HFFc6 (cell line): ENCODE data around the gene COL17A1. TPM values are rescaled to one million over a fixed set of nuclear protein-coding genes. Genes with fewer than 3 reads are reported as not detected.

Experiments
- DNase-seq: peaks from one replicate; pipeline ENCODE4 v3.0.0-alpha.2; 2018
- H3K27ac Mint-ChIP-seq: 2 replicates; pipeline ENCODE4 v1.8.0; 2020; ENCODE audit warnings: mild to moderate bottlenecking, mixed read lengths
- H3K27me3 Mint-ChIP-seq: 2 replicates; pipeline ENCODE4 v1.8.0; 2021; ENCODE audit warnings: mild to moderate bottlenecking, moderate library complexity, mixed read lengths; ENCODE audit not compliant: insufficient read depth
- H3K36me3 Mint-ChIP-seq: 2 replicates; pipeline ENCODE4 v1.8.0; 2021; ENCODE audit warnings: low read depth, mixed read lengths
- H3K4me1 Mint-ChIP-seq: 2 replicates; pipeline ENCODE4 v1.8.0; 2020; ENCODE audit warnings: low read depth, mixed read lengths
- H3K4me3 Mint-ChIP-seq: 2 replicates; pipeline ENCODE4 v1.8.0; 2020; ENCODE audit warnings: mild to moderate bottlenecking, moderate library complexity, mixed read lengths
- H3K9me3 Mint-ChIP-seq: 2 replicates; pipeline ENCODE4 v1.8.0; 2020; ENCODE audit warnings: mild to moderate bottlenecking, mixed read lengths
- CTCF ChIP-seq: fragments of 200-600 bp; sonication (generic); IDR thresholded peaks from 2 replicates; pipeline ENCODE4 v1.5.0; 2021; ENCODE audit warnings: antibody characterized with exemption, mild to moderate bottlenecking
- total RNA-seq, 6 experiments: library from RNA; stranded (reverse); fragmentation: NEBNext Ultra II Directional; extraction: Animal tissue kit (Norgen Biotek cat#: 25700); gene quantifications; 2 replicates in 1 of 6; 3 replicates in 5 of 6; pipeline ENCODE4 v1.2.3, GENCODE V29; 2021

The COL17A1 gene
- total RNA-seq, 6 experiments from 2014 or later: 0.23 to 1.5 (median 0.66) TPM

GRCh38 chr10:104018471-104018870 is 67.2 kb downstream of the COL17A1 start:
- Mint-ChIP-seq H3K36me3 (peaks cover 32% of the 10 kb centered on the region), H3K4me1 (peaks cover 35% of the 10 kb centered on the region), H3K4me3 (no peak overlapping the region), H3K9me3 (no peaks in the 10 kb centered on the region), H3K27ac (no peak overlapping the region), H3K27me3 (no peaks in the 10 kb centered on the region)
- TF ChIP-seq CTCF: no peak
- no peak for DNase-seq

GRCh38 chr10:104016661-104017060 is 69.0 kb downstream of the COL17A1 start:
- Mint-ChIP-seq H3K9me3 (no peaks in the 10 kb centered on the region), H3K27me3 (no peaks in the 10 kb centered on the region), H3K4me3 (no peak overlapping the region), H3K4me1 (peaks cover 39% of the 10 kb centered on the region), H3K36me3 (peaks cover 22% of the 10 kb centered on the region), H3K27ac (no peak overlapping the region)
- no peak for DNase-seq
- no peak for TF ChIP-seq CTCF

GRCh38 chr10:104014176-104014575 is 71.5 kb downstream of the COL17A1 start:
- no peaks in the 10 kb centered on the region for H3K27me3 Mint-ChIP-seq
- TF ChIP-seq CTCF: no peak
- no peak overlapping the region for H3K4me3 Mint-ChIP-seq
- no peak for DNase-seq
- H3K4me1 Mint-ChIP-seq: peaks cover 15% of the 10 kb centered on the region
- no peak overlapping the region for H3K27ac Mint-ChIP-seq
- H3K36me3 Mint-ChIP-seq: peaks cover 2% of the 10 kb centered on the region
- no peaks in the 10 kb centered on the region for H3K9me3 Mint-ChIP-seq

GRCh38 chr10:104013489-104013888 is 72.2 kb downstream of the COL17A1 start:
- no peak for DNase-seq
- Mint-ChIP-seq H3K9me3 (no peaks in the 10 kb centered on the region), H3K27me3 (no peaks in the 10 kb centered on the region), H3K4me3 (no peak overlapping the region), H3K4me1 (peaks cover 15% of the 10 kb centered on the region), H3K27ac (no peak overlapping the region; the same call in 1 of the 2 replicates), H3K36me3 (no peaks in the 10 kb centered on the region)
- TF ChIP-seq CTCF: no peak

GRCh38 chr10:104011904-104012303 is 73.8 kb downstream of the COL17A1 start:
- no peak overlapping the region for H3K27ac Mint-ChIP-seq
- H3K36me3 Mint-ChIP-seq: no peaks in the 10 kb centered on the region
- peaks cover 8% of the 10 kb centered on the region for H3K4me1 Mint-ChIP-seq
- H3K4me3 Mint-ChIP-seq: no peak overlapping the region
- TF ChIP-seq CTCF: no peak
- DNase-seq: no peak
- no peaks in the 10 kb centered on the region for H3K9me3 Mint-ChIP-seq
- H3K27me3 Mint-ChIP-seq: no peaks in the 10 kb centered on the region
